Measurements from ENCODE around the gene MAPK14.
"Not testable (repeated sequence)": the region's sequence is repeated elsewhere in the genome, so short reads cannot be mapped to it uniquely, and the experiment has no call there.

The MAPK14 gene

DNA sequence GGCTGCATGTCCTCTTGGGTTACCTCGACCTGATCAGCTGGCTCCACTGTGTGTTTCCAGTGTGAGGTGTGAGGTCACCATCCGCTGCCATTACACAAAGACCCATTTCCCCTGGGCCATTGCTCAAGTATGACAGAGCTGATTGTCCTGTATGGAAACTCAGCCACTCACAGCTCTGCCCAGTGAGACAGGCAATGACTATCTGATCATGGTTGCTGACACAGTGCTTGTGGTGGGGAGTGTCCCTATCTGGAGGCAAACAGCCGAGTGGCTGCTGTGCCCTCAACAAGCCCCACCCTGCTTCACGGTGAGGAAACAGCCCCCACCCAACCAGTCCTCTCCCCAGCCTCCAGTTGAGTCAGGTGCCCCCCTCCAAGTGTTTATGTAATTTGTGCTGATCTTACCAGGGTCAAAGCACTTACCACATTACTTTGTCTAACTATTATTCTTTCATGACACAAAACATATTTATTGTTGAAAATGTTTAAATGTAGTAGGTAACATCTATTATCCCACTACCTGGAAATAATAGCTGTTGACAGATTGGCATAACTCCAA lies 91.0 kb downstream of the MAPK14 start:
- no peak for DNase-seq (ENCODE audit: low read depth)

GRCh38 chr6:36119209-36119608 lies 91.6 kb downstream of the MAPK14 start:
- H3K4me3 ChIP-seq (ENCODE audit: low read length) = no peak overlapping the region
- H3K9ac ChIP-seq (ENCODE audit: low read length) = no peak overlapping the region
- no peaks in the 10 kb centered on the region for H3K27me3 ChIP-seq (replicated peaks; ENCODE audit: control insufficient read depth, insufficient read depth, low read length)
- DNase-seq (ENCODE audit: low read depth) = no peak
- peaks cover 9% of the 10 kb centered on the region for H3K36me3 ChIP-seq (ENCODE audit: control insufficient read depth, insufficient read depth, low read length, severe bottlenecking)
- no peaks in the 10 kb centered on the region for H3K9me3 ChIP-seq (ENCODE audit: control insufficient read depth, low read length)
- peaks cover 22% of the 10 kb centered on the region for H3K4me1 ChIP-seq (ENCODE audit: control insufficient read depth, insufficient read depth, low read length)

More for the DNA sequence above, 91.0 kb downstream of the MAPK14 start:
- Histone ChIP-seq H3K9ac (ENCODE audit: low read length) (no peak overlapping the region), H3K4me3 (ENCODE audit: low read length) (no peak overlapping the region), H3K27me3 (replicated peaks; ENCODE audit: control insufficient read depth, insufficient read depth, low read length) (no peaks in the 10 kb centered on the region), H3K36me3 (ENCODE audit: control insufficient read depth, insufficient read depth, low read length, severe bottlenecking) (peaks cover 10% of the 10 kb centered on the region), H3K4me1 (ENCODE audit: control insufficient read depth, insufficient read depth, low read length) (peaks cover 26% of the 10 kb centered on the region), H3K9me3 (ENCODE audit: control insufficient read depth, low read length) (no peaks in the 10 kb centered on the region)

DNA sequence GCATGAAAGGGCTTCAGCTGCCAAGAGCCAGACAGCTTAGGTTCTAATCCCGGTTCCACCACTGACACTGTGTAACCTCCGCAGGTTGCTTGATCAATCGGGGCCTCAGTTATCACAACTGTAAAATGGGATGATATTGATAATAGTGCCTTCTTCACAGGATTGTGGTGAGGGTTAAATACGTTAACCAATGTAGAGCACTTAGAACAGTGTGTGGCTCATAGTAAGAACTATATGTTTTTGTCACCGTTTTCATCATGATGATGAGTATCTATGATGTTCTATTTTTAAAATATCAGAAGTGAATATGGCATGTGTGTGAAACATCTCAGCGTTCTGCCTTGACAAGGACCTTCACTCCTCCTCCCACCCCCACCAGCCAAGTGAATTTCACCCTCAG lies 92.4 kb downstream of the MAPK14 start:
- Histone ChIP-seq H3K4me1 (ENCODE audit: control insufficient read depth, insufficient read depth, low read length) (peaks cover 22% of the 10 kb centered on the region), H3K4me3 (ENCODE audit: low read length) (no peak overlapping the region), H3K9ac (ENCODE audit: low read length) (no peak overlapping the region), H3K9me3 (ENCODE audit: control insufficient read depth, low read length) (no peaks in the 10 kb centered on the region), H3K27me3 (replicated peaks; ENCODE audit: control insufficient read depth, insufficient read depth, low read length) (no peaks in the 10 kb centered on the region), H3K36me3 (ENCODE audit: control insufficient read depth, insufficient read depth, low read length, severe bottlenecking) (peaks cover 9% of the 10 kb centered on the region)
- DNase-seq (ENCODE audit: low read depth) = no peak

DNA sequence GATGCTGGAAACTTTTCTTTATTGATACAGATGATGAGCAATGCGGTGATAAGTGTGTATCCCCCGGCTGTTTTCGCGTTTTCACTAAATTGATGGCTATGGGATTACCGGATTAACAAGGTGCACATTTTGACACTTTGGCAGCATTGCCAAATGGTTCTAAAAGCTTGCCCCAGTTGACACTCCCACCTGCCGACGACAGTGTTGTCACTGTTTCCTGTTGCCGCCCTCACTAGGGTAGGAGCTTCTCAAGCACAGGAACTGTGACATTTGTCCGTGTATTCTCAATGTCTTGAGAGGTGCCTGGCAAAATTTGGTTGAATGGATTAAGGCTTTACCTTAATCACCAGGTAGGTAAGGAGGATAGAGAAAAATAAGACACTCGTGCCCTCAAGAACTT lies 92.9 kb downstream of the MAPK14 start:
- Histone ChIP-seq H3K36me3 (ENCODE audit: control insufficient read depth, insufficient read depth, low read length, severe bottlenecking) (peaks cover 9% of the 10 kb centered on the region), H3K4me1 (ENCODE audit: control insufficient read depth, insufficient read depth, low read length) (peaks cover 22% of the 10 kb centered on the region), H3K9ac (ENCODE audit: low read length) (peak overlapping the region; percentile 30), H3K27me3 (replicated peaks; ENCODE audit: control insufficient read depth, insufficient read depth, low read length) (no peaks in the 10 kb centered on the region), H3K9me3 (ENCODE audit: control insufficient read depth, low read length) (no peaks in the 10 kb centered on the region), H3K4me3 (ENCODE audit: low read length) (no peak overlapping the region)
- no peak for DNase-seq (ENCODE audit: low read depth)

DNA sequence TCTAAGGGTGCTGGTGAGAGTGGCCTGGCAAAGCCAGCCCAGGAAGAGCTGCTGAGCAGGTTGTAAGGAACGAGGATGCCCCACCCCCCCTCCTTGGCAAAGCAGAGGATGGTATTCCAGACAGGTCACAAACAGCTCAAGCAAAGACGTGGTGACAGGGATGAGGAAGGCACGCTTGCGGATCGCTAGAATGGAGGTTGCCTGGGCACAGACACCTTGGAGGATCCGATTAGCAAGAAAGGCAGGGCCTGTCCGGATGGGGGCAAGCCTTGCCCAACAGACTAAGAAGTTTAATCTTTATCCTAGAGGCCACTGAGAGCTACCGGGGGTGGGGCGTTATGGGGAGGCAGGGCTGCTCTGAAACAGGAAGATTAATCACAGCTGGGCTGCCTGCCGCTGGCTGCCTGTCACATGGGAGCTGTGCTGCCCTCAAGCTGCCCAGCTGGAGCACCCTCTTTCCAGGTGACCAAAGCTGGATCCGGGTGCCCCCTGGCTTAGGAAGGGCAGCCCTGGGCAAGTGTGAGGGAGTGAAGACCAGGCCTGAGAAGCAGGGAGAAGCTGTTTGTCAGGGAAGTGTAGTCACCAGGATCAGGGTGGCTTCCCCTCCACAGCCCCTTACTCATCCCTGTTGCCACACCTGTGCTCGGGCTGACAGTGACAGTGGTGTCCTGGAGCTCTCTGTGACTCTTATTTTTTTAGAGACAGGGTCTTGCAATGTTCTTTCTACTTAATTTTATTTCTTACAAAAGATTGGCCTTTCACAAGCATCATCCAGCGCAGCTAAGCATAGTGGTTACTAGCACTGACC lies 93.6 kb downstream of the MAPK14 start:
- peak; percentile 46 for DNase-seq (ENCODE audit: low read depth)
- H3K9me3 ChIP-seq (ENCODE audit: control insufficient read depth, low read length) = no peaks in the 10 kb centered on the region

GRCh38 chr6:36121787-36122494 lies 94.3 kb downstream of the MAPK14 start:
- no peak overlapping the region for H3K9ac ChIP-seq (ENCODE audit: low read length)
- peaks cover 5% of the 10 kb centered on the region for H3K36me3 ChIP-seq (ENCODE audit: control insufficient read depth, insufficient read depth, low read length, severe bottlenecking)
- H3K27me3 ChIP-seq (replicated peaks; ENCODE audit: control insufficient read depth, insufficient read depth, low read length) = no peaks in the 10 kb centered on the region
- no peaks in the 10 kb centered on the region for H3K9me3 ChIP-seq (ENCODE audit: control insufficient read depth, low read length)
- peaks cover 28% of the 10 kb centered on the region for H3K4me1 ChIP-seq (ENCODE audit: control insufficient read depth, insufficient read depth, low read length)
- no peak overlapping the region for H3K4me3 ChIP-seq (ENCODE audit: low read length)
- DNase-seq (ENCODE audit: low read depth) = no peak

More for the DNA sequence above, 93.6 kb downstream of the MAPK14 start:
- no peaks in the 10 kb centered on the region for H3K27me3 ChIP-seq (replicated peaks; ENCODE audit: control insufficient read depth, insufficient read depth, low read length)
- H3K4me3 ChIP-seq (ENCODE audit: low read length) = no peak overlapping the region
- H3K4me1 ChIP-seq (ENCODE audit: control insufficient read depth, insufficient read depth, low read length) = peaks cover 22% of the 10 kb centered on the region
- H3K36me3 ChIP-seq (ENCODE audit: control insufficient read depth, insufficient read depth, low read length, severe bottlenecking) = peaks cover 9% of the 10 kb centered on the region
- peak overlapping the region; percentile 30 for H3K9ac ChIP-seq (ENCODE audit: low read length)

- DNase-seq (ENCODE audit: low read depth) = no peak
- H3K4me3 ChIP-seq (ENCODE audit: low read length) = no peak overlapping the region
Measured at GRCh38 chr6:36122495-36123269, 95.1 kb downstream of the MAPK14 start.

GRCh38 chr6:36123270-36124139 lies 95.9 kb downstream of the MAPK14 start:
- peak; percentile 87 for DNase-seq (ENCODE audit: low read depth)
- no peak overlapping the region for H3K4me3 ChIP-seq (ENCODE audit: low read length)
- H3K9ac ChIP-seq (ENCODE audit: low read length) = peak overlapping the region; percentile 2
- H3K36me3 ChIP-seq (ENCODE audit: control insufficient read depth, insufficient read depth, low read length, severe bottlenecking) = no peaks in the 10 kb centered on the region
- H3K4me1 ChIP-seq (ENCODE audit: control insufficient read depth, insufficient read depth, low read length) = peaks cover 35% of the 10 kb centered on the region
- no peaks in the 10 kb centered on the region for H3K9me3 ChIP-seq (ENCODE audit: control insufficient read depth, low read length)
- no peaks in the 10 kb centered on the region for H3K27me3 ChIP-seq (replicated peaks; ENCODE audit: control insufficient read depth, insufficient read depth, low read length)

More at GRCh38 chr6:36122495-36123269, 95.1 kb downstream of the MAPK14 start:
- H3K9ac ChIP-seq (ENCODE audit: low read length) = no peak overlapping the region
- peaks cover 35% of the 10 kb centered on the region for H3K4me1 ChIP-seq (ENCODE audit: control insufficient read depth, insufficient read depth, low read length)
- H3K9me3 ChIP-seq (ENCODE audit: control insufficient read depth, low read length) = no peaks in the 10 kb centered on the region
- no peaks in the 10 kb centered on the region for H3K27me3 ChIP-seq (replicated peaks; ENCODE audit: control insufficient read depth, insufficient read depth, low read length)
- H3K36me3 ChIP-seq (ENCODE audit: control insufficient read depth, insufficient read depth, low read length, severe bottlenecking) = no peaks in the 10 kb centered on the region

DNA sequence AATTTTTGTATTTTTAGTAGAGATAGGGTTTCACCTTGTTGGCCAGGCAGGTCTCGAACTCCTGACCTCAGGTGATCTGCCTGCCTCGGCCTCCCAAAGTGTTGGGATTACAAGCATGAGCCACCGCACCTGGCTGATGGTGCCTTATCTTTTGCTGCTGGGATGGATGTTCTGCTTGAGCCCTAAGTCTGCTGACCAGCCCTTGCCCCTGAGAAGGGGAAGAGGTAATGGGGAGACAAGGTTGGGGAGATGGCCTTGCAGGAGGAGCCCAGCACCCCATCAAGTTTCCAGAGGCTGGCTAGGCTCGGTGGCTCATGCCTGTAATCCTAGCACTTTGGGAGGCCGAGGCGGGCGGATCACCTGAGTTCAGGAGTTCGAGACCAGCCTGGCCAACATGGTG lies 96.7 kb downstream of the MAPK14 start:
- H3K36me3 ChIP-seq (ENCODE audit: control insufficient read depth, insufficient read depth, low read length, severe bottlenecking); H3K9ac ChIP-seq (ENCODE audit: low read length); H3K9me3 ChIP-seq (ENCODE audit: control insufficient read depth, low read length); H3K4me3 ChIP-seq (ENCODE audit: low read length); H3K27me3 ChIP-seq (replicated peaks; ENCODE audit: control insufficient read depth, insufficient read depth, low read length); DNase-seq (ENCODE audit: low read depth): not testable (repeated sequence)
- peaks cover 30% of the 10 kb centered on the region for H3K4me1 ChIP-seq (ENCODE audit: control insufficient read depth, insufficient read depth, low read length)

GRCh38 chr6:36124881-36125280 lies 97.3 kb downstream of the MAPK14 start:
- no peaks in the 10 kb centered on the region for H3K27me3 ChIP-seq (replicated peaks; ENCODE audit: control insufficient read depth, insufficient read depth, low read length)
- no peak overlapping the region for H3K4me3 ChIP-seq (ENCODE audit: low read length)
- H3K9me3 ChIP-seq (ENCODE audit: control insufficient read depth, low read length) = no peaks in the 10 kb centered on the region
- no peak overlapping the region for H3K9ac ChIP-seq (ENCODE audit: low read length)
- no peaks in the 10 kb centered on the region for H3K36me3 ChIP-seq (ENCODE audit: control insufficient read depth, insufficient read depth, low read length, severe bottlenecking)
- peaks cover 33% of the 10 kb centered on the region for H3K4me1 ChIP-seq (ENCODE audit: control insufficient read depth, insufficient read depth, low read length)
- DNase-seq (ENCODE audit: low read depth) = no peak

Measured in adipocyte (in vitro differentiated cells).